OCI-M2 (cell line): ENCODE measurements around the gene TRIM69.

ENCODE experiments used
- DNase-seq: peaks from one replicate; lab custom pipeline; 2025; ENCODE audit not compliant: unreplicated experiment; lab: John Stamatoyannopoulos, UW

Gene TRIM69

GRCh38 chr15:44801364-44801763 lies 65.0 kb downstream of the TRIM69 start:
- no peak for DNase-seq

GRCh38 chr15:44801797-44802196 lies 65.5 kb downstream of the TRIM69 start:
- DNase-seq = no peak

- no peak for DNase-seq
Measured at GRCh38 chr15:44802336-44802735, 66.0 kb downstream of the TRIM69 start.

GRCh38 chr15:44804298-44805046 lies 68.1 kb downstream of the TRIM69 start:
- no peak for DNase-seq

- DNase-seq = no peak
Measured at GRCh38 chr15:44808557-44808956, 72.2 kb downstream of the TRIM69 start.

GRCh38 chr15:44810237-44810636 lies 73.9 kb downstream of the TRIM69 start:
- DNase-seq = no peak

GRCh38 chr15:44811337-44811736 lies 75.0 kb downstream of the TRIM69 start:
- no peak for DNase-seq

- DNase-seq = no peak
Measured at GRCh38 chr15:44812029-44812517, 75.7 kb downstream of the TRIM69 start.

- no peak for DNase-seq
Measured at GRCh38 chr15:44813231-44813630, 76.9 kb downstream of the TRIM69 start.
